Astrocyte (in vitro differentiated cells and primary cell): ENCODE results near the gene RABGAP1L. TPM values are rescaled to one million over a fixed set of nuclear protein-coding genes. Genes with fewer than 3 reads are reported as not detected.

ENCODE experiments used
- DNase-seq: peaks from one replicate; pipeline ENCODE4 v3.0.0-alpha.2; 2010; ENCODE audit warnings: low read depth
- FAIRE-seq: peaks from 2 replicates; lab custom pipeline; 2011; peaks lifted over from hg19 to GRCh38; lab: Jason Lieb, UNC
- H2AFZ ChIP-seq: 2 replicates; pipeline ENCODE4 v1.6.0; 2012; ENCODE audit warnings: low read depth, low read length, inconsistent platforms
- H3K27ac ChIP-seq: 2 replicates; pipeline ENCODE4 v1.5.1; 2011; ENCODE audit warnings: low read depth, low read length, inconsistent platforms
- H3K27me3 ChIP-seq: 2 replicates; pipeline ENCODE4 v1.6.0; 2011; ENCODE audit warnings: low read length, inconsistent platforms; ENCODE audit not compliant: insufficient read depth
- H3K36me3 ChIP-seq: 2 replicates; pipeline ENCODE4 v1.5.1; 2011; ENCODE audit warnings: low read length, inconsistent platforms; ENCODE audit not compliant: insufficient read depth
- H3K4me1 ChIP-seq: 2 replicates; pipeline ENCODE4 v1.5.1; 2011; ENCODE audit warnings: low read length, inconsistent platforms; ENCODE audit not compliant: insufficient read depth
- H3K4me2 ChIP-seq: 2 replicates; pipeline ENCODE4 v1.6.0; 2012; ENCODE audit warnings: low read length, inconsistent platforms
- H3K4me3 ChIP-seq: 2 replicates; pipeline ENCODE4 v1.5.1; 2011; ENCODE audit warnings: low read depth, mild to moderate bottlenecking, low read length, inconsistent platforms; ENCODE audit not compliant: insufficient read depth
- H3K79me2 ChIP-seq: 2 replicates; pipeline ENCODE4 v1.6.0; 2012; ENCODE audit warnings: mild to moderate bottlenecking, low read length, inconsistent platforms; ENCODE audit not compliant: insufficient read depth
- H3K9ac ChIP-seq: 2 replicates; pipeline ENCODE4 v1.6.0; 2012; ENCODE audit warnings: mild to moderate bottlenecking, low read length, inconsistent platforms
- H3K9me3 ChIP-seq: 2 replicates; pipeline ENCODE4 v1.5.1; 2012; ENCODE audit warnings: low read depth, mild to moderate bottlenecking, low read length, inconsistent platforms; ENCODE audit not compliant: insufficient read depth
- H4K20me1 ChIP-seq: 2 replicates; pipeline ENCODE4 v1.6.0; 2012; ENCODE audit warnings: low read length, inconsistent platforms; ENCODE audit not compliant: insufficient read depth
- H3K27ac Mint-ChIP-seq: one replicate; pipeline ENCODE4 v1.8.0; 2021; ENCODE audit warnings: mild to moderate bottlenecking, mixed read lengths; ENCODE audit not compliant: unreplicated experiment
- H3K27me3 Mint-ChIP-seq: one replicate; pipeline ENCODE4 v1.8.0; 2021; ENCODE audit warnings: low read depth, mixed read lengths; ENCODE audit not compliant: unreplicated experiment
- H3K36me3 Mint-ChIP-seq: one replicate; pipeline ENCODE4 v1.8.0; 2021; ENCODE audit warnings: low read depth, mixed read lengths; ENCODE audit not compliant: unreplicated experiment
- H3K4me1 Mint-ChIP-seq: one replicate; pipeline ENCODE4 v1.8.0; 2021; ENCODE audit warnings: low read depth, mixed read lengths; ENCODE audit not compliant: unreplicated experiment
- H3K4me3 Mint-ChIP-seq: one replicate; pipeline ENCODE4 v1.8.0; 2021; ENCODE audit warnings: mild to moderate bottlenecking, moderate library complexity, mixed read lengths; ENCODE audit not compliant: unreplicated experiment
- H3K9me3 Mint-ChIP-seq: one replicate; pipeline ENCODE4 v1.8.0; 2021; ENCODE audit warnings: mild to moderate bottlenecking, mixed read lengths; ENCODE audit not compliant: unreplicated experiment
- EZH2 ChIP-seq: IDR thresholded peaks from 2 replicates; pipeline ENCODE4 v1.6.1; 2012; ENCODE audit warnings: mild to moderate bottlenecking, low read length, inconsistent platforms; ENCODE audit not compliant: insufficient read depth
- total RNA-seq: library from RNA; stranded (reverse); gene quantifications from 2 replicates; pipeline ENCODE4 v1.2.1, GENCODE V29; 2021
- TF ChIP-seq, protein P1 (sequence below): IDR thresholded peaks from 2 replicates; pipeline ENCODE4 v1.5.1; 2011; ENCODE audit warnings: low read depth, mild to moderate bottlenecking, inconsistent platforms, low read length, moderate library complexity; ENCODE audit not compliant: insufficient read depth

The RABGAP1L gene
- total RNA-seq, 1 donor from 2014 or later: 40.2 TPM

GRCh38 chr1:174448531-174448883 lies 289.2 kb downstream of the RABGAP1L start:
- H3K4me3 ChIP-seq: no peak overlapping the region
- FAIRE-seq (no peak), DNase-seq (no peak)
- H3K27ac ChIP-seq: no peak overlapping the region
- Mint-ChIP-seq H3K27me3 (no peaks in the 10 kb centered on the region), H3K36me3 (no peaks in the 10 kb centered on the region), H3K27ac (no peak overlapping the region), H3K9me3 (peaks cover 2% of the 10 kb centered on the region), H3K4me1 (no peaks in the 10 kb centered on the region), H3K4me3 (no peak overlapping the region)
- TF ChIP-seq EZH2: no peak
- TF ChIP-seq, protein P1, sequence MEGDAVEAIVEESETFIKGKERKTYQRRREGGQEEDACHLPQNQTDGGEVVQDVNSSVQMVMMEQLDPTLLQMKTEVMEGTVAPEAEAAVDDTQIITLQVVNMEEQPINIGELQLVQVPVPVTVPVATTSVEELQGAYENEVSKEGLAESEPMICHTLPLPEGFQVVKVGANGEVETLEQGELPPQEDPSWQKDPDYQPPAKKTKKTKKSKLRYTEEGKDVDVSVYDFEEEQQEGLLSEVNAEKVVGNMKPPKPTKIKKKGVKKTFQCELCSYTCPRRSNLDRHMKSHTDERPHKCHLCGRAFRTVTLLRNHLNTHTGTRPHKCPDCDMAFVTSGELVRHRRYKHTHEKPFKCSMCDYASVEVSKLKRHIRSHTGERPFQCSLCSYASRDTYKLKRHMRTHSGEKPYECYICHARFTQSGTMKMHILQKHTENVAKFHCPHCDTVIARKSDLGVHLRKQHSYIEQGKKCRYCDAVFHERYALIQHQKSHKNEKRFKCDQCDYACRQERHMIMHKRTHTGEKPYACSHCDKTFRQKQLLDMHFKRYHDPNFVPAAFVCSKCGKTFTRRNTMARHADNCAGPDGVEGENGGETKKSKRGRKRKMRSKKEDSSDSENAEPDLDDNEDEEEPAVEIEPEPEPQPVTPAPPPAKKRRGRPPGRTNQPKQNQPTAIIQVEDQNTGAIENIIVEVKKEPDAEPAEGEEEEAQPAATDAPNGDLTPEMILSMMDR: no peak
- no peaks in the 10 kb centered on the region for H3K79me2 ChIP-seq
- no peaks in the 10 kb centered on the region for H3K27me3 ChIP-seq
- H3K9me3 ChIP-seq: no peaks in the 10 kb centered on the region
- H4K20me1 ChIP-seq: no peaks in the 10 kb centered on the region
- H3K36me3 ChIP-seq: no peaks in the 10 kb centered on the region
- no peak overlapping the region for H3K4me2 ChIP-seq
- no peaks in the 10 kb centered on the region for H3K4me1 ChIP-seq
- H3K9ac ChIP-seq: no peak overlapping the region
- H2AFZ ChIP-seq: no peak overlapping the region

DNA sequence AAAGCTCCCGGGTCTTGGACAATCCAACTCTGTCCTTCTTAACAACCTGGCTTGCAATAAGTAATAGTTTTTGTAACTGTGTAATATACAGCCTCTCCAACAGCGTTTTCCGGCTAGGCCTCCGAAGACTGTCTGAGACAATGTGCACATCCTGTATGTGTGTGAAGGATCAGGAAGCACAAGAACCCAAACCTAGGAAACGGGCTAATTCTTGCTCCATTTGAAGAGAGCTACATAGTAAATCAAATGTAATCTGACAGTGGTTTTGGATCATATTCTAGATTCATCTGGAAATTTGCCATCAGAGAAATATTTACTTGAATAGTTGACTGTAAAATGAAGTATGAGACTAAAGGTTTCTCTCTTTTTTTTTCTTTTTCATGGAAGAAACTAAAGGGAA lies 289.7 kb downstream of the RABGAP1L start:
- no peak overlapping the region for H3K27ac Mint-ChIP-seq
- no peak for FAIRE-seq

DNA sequence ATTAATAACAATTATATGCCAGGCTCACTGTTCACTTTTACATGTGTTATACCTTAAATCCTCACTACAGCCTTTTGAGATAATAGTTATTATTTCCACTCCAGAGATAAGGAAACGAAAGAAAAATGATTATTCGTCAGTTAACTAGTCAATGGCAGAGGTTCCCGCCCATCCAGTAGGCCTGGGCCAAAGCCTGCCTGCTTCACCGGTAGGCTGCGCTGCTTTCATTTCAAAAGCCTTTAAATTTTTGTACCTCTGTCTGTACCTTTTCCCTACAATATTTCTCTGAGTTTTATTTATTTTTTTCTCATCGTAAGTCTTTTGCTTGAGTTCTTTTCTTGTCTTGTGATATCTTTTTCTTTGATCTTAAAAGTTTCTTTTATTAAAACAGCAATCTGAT lies 292.1 kb downstream of the RABGAP1L start:
- no peak overlapping the region for H2AFZ ChIP-seq
- Mint-ChIP-seq H3K4me1 (no peaks in the 10 kb centered on the region), H3K9me3 (no peaks in the 10 kb centered on the region), H3K27me3 (no peaks in the 10 kb centered on the region), H3K36me3 (no peaks in the 10 kb centered on the region), H3K27ac (no peak overlapping the region), H3K4me3 (no peak overlapping the region)
- no peaks in the 10 kb centered on the region for H4K20me1 ChIP-seq
- H3K4me2 ChIP-seq: no peak overlapping the region
- no peak overlapping the region for H3K27ac ChIP-seq
- H3K36me3 ChIP-seq: no peaks in the 10 kb centered on the region
- H3K9me3 ChIP-seq: no peaks in the 10 kb centered on the region
- no peaks in the 10 kb centered on the region for H3K27me3 ChIP-seq
- TF ChIP-seq, protein P1: no peak
- TF ChIP-seq EZH2: no peak
- H3K9ac ChIP-seq: no peak overlapping the region
- no peaks in the 10 kb centered on the region for H3K4me1 ChIP-seq
- DNase-seq (no peak), FAIRE-seq (no peak)
- H3K79me2 ChIP-seq: no peaks in the 10 kb centered on the region
- no peak overlapping the region for H3K4me3 ChIP-seq

More for the DNA sequence above, 289.7 kb downstream of the RABGAP1L start:
- Mint-ChIP-seq H3K36me3 (no peaks in the 10 kb centered on the region), H3K9me3 (peaks cover under 1% of the 10 kb centered on the region), H3K27me3 (no peaks in the 10 kb centered on the region), H3K4me3 (no peak overlapping the region), H3K4me1 (no peaks in the 10 kb centered on the region)
- no peaks in the 10 kb centered on the region for H3K9me3 ChIP-seq
- H3K27me3 ChIP-seq: no peaks in the 10 kb centered on the region
- TF ChIP-seq, protein P1: no peak
- no peak for TF ChIP-seq EZH2
- H3K36me3 ChIP-seq: no peaks in the 10 kb centered on the region
- H3K4me3 ChIP-seq: no peak overlapping the region
- H3K9ac ChIP-seq: no peak overlapping the region
- H3K27ac ChIP-seq: no peak overlapping the region
- no peak overlapping the region for H3K4me2 ChIP-seq
- DNase-seq: peak; percentile 15
- no peaks in the 10 kb centered on the region for H4K20me1 ChIP-seq
- H3K79me2 ChIP-seq: no peaks in the 10 kb centered on the region
- no peaks in the 10 kb centered on the region for H3K4me1 ChIP-seq
- no peak overlapping the region for H2AFZ ChIP-seq
